ENCODE data around the gene SLC4A11.
A peak's percentile ranks its signal among the peaks of the same experiment; 100 is the strongest.

Gene SLC4A11

DNA sequence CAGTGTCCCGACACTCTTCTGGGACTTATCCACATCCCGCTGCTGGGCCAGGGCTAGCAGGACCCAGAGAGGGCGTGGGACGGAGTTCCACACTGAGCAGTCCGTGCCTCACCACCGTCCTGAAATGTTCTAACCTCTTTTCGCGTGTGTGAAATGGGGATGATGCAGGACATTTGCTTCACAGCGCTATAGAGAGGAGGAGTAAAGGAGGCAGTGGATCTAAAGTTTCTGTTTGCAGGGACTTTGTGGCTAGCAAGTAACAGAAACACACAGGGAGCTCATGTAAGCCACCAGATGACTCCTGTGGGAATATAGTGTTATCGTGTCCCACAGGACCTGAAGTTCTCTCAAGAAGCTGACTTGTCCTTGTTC lies 29.1 kb downstream of the SLC4A11 start:
- Histone ChIP-seq H3K27ac (peak overlapping the region; percentile 57 to 94), H3K4me3 (peak overlapping the region; percentile 83)
- TF ChIP-seq, protein P1, sequence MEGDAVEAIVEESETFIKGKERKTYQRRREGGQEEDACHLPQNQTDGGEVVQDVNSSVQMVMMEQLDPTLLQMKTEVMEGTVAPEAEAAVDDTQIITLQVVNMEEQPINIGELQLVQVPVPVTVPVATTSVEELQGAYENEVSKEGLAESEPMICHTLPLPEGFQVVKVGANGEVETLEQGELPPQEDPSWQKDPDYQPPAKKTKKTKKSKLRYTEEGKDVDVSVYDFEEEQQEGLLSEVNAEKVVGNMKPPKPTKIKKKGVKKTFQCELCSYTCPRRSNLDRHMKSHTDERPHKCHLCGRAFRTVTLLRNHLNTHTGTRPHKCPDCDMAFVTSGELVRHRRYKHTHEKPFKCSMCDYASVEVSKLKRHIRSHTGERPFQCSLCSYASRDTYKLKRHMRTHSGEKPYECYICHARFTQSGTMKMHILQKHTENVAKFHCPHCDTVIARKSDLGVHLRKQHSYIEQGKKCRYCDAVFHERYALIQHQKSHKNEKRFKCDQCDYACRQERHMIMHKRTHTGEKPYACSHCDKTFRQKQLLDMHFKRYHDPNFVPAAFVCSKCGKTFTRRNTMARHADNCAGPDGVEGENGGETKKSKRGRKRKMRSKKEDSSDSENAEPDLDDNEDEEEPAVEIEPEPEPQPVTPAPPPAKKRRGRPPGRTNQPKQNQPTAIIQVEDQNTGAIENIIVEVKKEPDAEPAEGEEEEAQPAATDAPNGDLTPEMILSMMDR (IDR thresholded peaks at IDR 0.05): no peak
- DNase-seq (ENCODE audit: low spot score): no peak

DNA sequence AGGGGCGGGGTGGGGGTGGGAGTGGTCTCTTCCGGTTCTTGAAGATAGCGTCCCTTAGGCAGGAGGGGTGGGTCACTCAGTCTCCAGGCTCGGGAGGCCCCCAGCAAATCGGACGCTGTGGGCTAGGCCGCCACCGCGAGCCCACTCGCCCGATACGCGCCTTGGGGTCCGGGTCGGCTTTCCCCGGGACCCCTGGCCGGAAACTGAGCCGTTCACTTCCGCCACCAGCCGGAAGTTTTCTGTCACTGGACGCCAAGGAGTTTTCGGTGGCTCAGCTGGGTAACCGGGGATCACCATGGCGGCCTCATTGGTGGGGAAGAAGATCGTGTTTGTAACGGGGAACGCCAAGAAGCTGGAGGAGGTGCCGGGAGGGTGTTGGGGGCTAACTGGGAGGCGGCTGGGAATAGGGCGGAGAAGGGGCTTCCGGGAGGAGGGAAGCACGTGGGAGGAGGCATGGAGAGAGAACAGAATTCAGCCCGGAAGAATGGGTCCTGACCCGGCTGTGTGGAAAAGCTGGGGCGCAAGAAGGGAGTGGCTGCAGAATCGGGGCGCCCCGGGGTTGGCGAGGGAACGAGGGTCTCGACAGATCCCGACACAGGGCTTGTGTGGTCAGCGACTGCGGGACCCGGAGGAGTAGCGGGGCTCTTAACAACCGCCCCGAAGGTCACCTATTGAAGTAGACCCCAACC lies 29.6 kb downstream of the SLC4A11 start, which contains the start of gene ITPA:
Gene ITPA, plus strand, starts transcription at position 242 of the 689 bp plus-strand sequence. Its CDS starts 54 bp downstream, at position 296.
- TF ChIP-seq, protein P1 (IDR thresholded peaks at IDR 0.05): no peak
- Histone ChIP-seq H3K27ac (peak within 1 kb of the TSS; percentile 57 to 94), H3K4me3 (peak within 1 kb of the TSS; percentile 83)
- DNase-seq (ENCODE audit: low spot score): no peak

DNA sequence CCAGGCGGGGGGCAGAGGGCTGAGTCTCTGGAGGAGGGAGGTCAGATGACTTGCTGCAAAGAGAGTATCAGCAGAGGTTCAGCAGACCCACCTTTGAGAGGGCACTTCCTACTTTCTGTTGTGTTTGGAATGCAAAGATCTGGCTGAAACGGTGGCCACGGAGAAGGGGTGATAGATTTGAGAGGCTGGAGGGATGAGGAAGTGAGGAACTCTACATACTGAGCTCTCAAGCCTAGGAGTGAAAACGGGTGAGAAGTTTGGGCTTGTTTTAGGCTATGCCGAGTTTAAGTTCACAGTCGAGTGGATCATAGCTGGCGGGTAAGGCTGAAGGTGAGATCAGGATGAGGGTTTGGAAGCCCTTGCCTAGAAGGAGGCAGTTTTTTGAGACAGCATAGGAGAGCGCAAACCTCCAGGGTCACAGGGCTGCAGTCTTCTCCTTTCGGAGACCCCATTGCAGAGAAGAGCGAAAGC lies 30.2 kb downstream of the SLC4A11 start:
- peak overlapping the region; percentile 83 for H3K4me3 ChIP-seq
- H3K27ac ChIP-seq: peak overlapping the region; percentile 57 to 94
- DNase-seq (ENCODE audit: low spot score): no peak
- TF ChIP-seq, protein P1 (IDR thresholded peaks at IDR 0.05): no peak

DNA sequence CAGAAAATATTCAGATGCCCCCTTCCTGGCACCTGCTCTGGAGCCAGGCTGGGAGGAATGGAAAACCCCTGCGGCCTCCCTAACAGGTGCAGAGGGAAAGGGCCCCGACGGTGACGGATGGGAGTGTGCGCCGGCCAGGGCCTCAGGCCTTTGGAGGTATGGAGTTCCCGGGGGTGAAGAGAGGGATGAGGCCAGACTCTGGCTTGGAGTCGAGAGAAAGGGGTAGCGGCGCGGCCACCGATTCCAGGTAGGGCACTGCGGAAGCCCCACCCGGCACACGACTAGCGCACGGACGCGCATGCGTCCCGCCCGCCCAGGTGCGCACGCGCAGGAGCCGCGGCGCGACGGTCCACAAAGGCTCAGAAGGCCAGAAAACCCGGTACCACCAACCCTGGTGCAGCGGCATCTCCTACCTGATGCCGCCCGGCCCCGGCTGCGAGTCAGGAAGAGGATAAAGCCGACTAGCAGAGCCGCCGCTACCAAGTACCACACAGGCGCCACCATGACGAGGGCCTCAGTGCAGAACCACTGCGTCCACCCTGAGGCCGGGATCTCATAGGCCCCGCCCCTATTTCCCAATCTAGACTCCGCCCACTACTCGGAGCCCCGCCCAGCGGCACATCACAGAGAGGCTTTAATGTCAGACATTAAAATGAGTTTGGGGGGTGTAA lies 34.7 kb downstream of the SLC4A11 start, which contains the start of gene DDRGK1:
Gene DDRGK1, minus strand, starts transcription at position 559 of the 671 bp plus-strand sequence. Its CDS starts 55 bp downstream, at position 504.
- Histone ChIP-seq H3K4me3 (peak within 1 kb of the TSS; percentile 86), H3K27ac (peak within 1 kb of the TSS; percentile 69 to 93)
- TF ChIP-seq, protein P1 (IDR thresholded peaks at IDR 0.05): no peak
- peak; percentile 87 for DNase-seq (ENCODE audit: low spot score)

DNA sequence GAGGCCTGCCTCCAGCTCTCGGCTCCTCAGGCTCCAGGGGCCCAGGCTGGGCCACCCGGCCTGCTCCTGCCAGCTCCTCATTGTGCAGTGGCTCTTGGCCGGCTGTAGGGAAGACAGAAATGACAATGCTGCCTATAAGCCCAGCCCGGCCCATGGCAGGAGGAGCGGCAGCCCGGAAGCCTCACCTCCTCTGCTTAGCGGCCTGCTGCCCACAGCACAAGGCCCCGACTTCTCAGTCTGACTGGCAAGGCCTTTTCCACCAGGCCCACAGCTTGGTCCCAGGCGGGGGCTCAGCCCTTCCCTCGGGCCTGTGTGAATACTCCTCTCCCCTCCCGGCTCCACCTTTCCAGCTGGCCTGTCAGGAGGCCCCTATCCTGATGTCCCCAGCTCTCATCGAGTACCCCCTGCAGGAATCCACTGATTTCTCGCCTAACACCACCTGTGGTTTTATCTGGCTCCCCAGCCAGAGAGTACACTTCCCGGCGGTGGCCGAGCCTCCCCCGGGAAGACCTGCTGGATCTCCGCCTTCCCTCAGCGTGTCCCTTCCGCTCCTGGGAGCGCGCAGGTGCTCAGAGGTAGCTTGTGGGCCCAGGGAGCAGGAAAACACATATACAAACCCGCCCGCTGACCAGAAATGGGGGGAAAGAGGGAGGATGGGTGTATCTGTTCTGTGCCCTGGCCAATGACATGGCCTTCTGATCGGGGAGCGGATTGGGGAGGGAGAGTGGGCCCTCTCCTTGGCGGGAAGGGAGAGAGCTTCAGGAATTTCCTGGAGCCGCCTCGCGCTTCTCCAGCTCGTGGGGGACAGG lies 35.5 kb downstream of the SLC4A11 start:
- Histone ChIP-seq H3K4me3 (peak overlapping the region; percentile 86), H3K27ac (peak overlapping the region; percentile 69 to 93)
- DNase-seq (ENCODE audit: low spot score): no peak
- TF ChIP-seq, protein P1 (IDR thresholded peaks at IDR 0.05): no peak

DNA sequence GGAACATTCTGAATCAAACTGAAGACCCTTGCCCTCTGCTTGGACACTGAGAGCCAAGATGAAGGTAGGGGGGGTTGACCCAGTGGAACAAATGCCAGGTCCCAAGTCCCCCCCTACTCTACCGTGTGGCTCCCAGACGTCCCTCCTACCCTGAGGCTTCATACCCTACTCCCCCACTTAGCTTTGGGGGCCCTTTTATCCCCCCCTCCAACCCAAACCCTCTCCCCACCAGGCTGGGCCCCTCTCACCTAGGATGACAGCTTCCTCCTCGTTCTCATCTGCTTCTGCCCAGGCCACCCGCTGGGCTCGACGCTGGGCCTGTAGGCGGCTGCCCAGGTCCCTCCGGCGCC lies 36.0 kb downstream of the SLC4A11 start:
- Histone ChIP-seq H3K4me3 (peak overlapping the region; percentile 86), H3K27ac (peak overlapping the region; percentile 69 to 93)
- TF ChIP-seq, protein P1 (IDR thresholded peaks at IDR 0.05): no peak
- no peak for DNase-seq (ENCODE audit: low spot score)
